ENCODE measurements around the gene SDK1. TPM values are rescaled to one million over a fixed set of nuclear protein-coding genes. Genes with fewer than 3 reads are reported as not detected.

Gene SDK1
- total and polyA plus RNA-seq, 11 donors = 2.2 to 5.8 (median 3.4) TPM

GRCh38 chr7:3943779-3944520 is 642.9 kb downstream of the SDK1 start:
- intact Hi-C loops (cut with DNase I) = loop anchor here in 1 of 10 donors (10.0 kb wide), 1 partner anchor 61 kb away; no protein-coding TSS in a partner anchor
- Histone ChIP-seq H3K4me1 (no peaks in the 10 kb centered on the region), H3K27ac (no peak overlapping the region), H3K9me3 (peaks cover 0 to 18% (median 7%) of the 10 kb centered on the region in 12 donors), H3K27me3 (peaks cover 0 to 4% (median 0%) of the 10 kb centered on the region in 9 donors), H3K4me3 (no peak overlapping the region), H3K36me3 (no peaks in the 10 kb centered on the region)
- no peak for DNase-seq
- 84 to 89% (median 87%) methylated on average over 10 of the region's 10 CpGs for WGBS, 4 donors
- ATAC-seq = no peak
- TF ChIP-seq CTCF (IDR thresholded peaks at IDR 0.05) (no peak), POLR2A (IDR thresholded peaks at IDR 0.05) (no peak)

GRCh38 chr7:3949242-3949640 is 648.2 kb downstream of the SDK1 start:
- Histone ChIP-seq H3K36me3 (no peaks in the 10 kb centered on the region), H3K27me3 (peaks cover 0 to 5% (median 0%) of the 10 kb centered on the region in 9 donors), H3K27ac (no peak overlapping the region), H3K9me3 (peaks cover 0 to 18% (median 7%) of the 10 kb centered on the region in 12 donors), H3K4me3 (no peak overlapping the region), H3K4me1 (no peaks in the 10 kb centered on the region)
- 68 to 80% (median 76%) methylated on average over 16 of the region's 16 CpGs for WGBS, 4 donors
- DNase-seq = no peak
- ATAC-seq = no peak
- intact Hi-C loops (cut with DNase I) = loop anchor here in 1 of 10 donors (10.0 kb wide), 1 partner anchor 56 kb away; no protein-coding TSS in a partner anchor
- TF ChIP-seq POLR2A (IDR thresholded peaks at IDR 0.05) = no peak
- no peak for TF ChIP-seq CTCF (IDR thresholded peaks at IDR 0.05)

- TF ChIP-seq POLR2A (IDR thresholded peaks at IDR 0.05) = no peak
- no peak for TF ChIP-seq CTCF (IDR thresholded peaks at IDR 0.05)
- 91 to 96% (median 94%) methylated on average over 5 of the region's 5 CpGs for WGBS, 4 donors
- Histone ChIP-seq H3K4me3 (no peak overlapping the region), H3K27me3 (peaks cover 0 to 5% (median 0%) of the 10 kb centered on the region in 9 donors), H3K9me3 (peaks cover 0 to 10% (median 4%) of the 10 kb centered on the region in 12 donors), H3K36me3 (no peaks in the 10 kb centered on the region), H3K27ac (no peak overlapping the region), H3K4me1 (no peaks in the 10 kb centered on the region)
- no peak for ATAC-seq
- intact Hi-C loops (cut with DNase I) = no loop called here
- DNase-seq = no peak
These were observed 649.2 kb downstream of the SDK1 start for GRCh38 chr7:3950249-3950648.

- H3K27ac ChIP-seq = no peak overlapping the region
- no peak overlapping the region for H3K4me3 ChIP-seq
- TF ChIP-seq POLR2A (IDR thresholded peaks at IDR 0.05) (no peak), CTCF (IDR thresholded peaks at IDR 0.05) (no peak)
- no peaks in the 10 kb centered on the region for H3K36me3 ChIP-seq
- no peaks in the 10 kb centered on the region for H3K4me1 ChIP-seq
- 92 to 97% (median 96%) methylated on average over 31 to 33 of the region's 33 CpGs for WGBS, 4 donors
- no peaks in the 10 kb centered on the region for H3K9me3 ChIP-seq
- peaks cover 0 to 5% (median 0%) of the 10 kb centered on the region in 9 donors for H3K27me3 ChIP-seq
- ATAC-seq = no peak
- intact Hi-C loops (cut with DNase I) = no loop called here
- no peak for DNase-seq
These were observed 650.4 kb downstream of the SDK1 start for GRCh38 chr7:3951316-3952055.
